Measurements from ENCODE around the gene CYB5RL.

The CYB5RL gene

GRCh38 chr1:54158071-54158470 is 41.8 kb downstream of the CYB5RL start:
- no peak for DNase-seq

GRCh38 chr1:54157401-54157800 is 42.4 kb downstream of the CYB5RL start:
- no peak for DNase-seq

GRCh38 chr1:54156986-54157385 is 42.8 kb downstream of the CYB5RL start:
- no peak for DNase-seq

- DNase-seq, result no peak
Measured at GRCh38 chr1:54156201-54156600, 43.6 kb downstream of the CYB5RL start.

GRCh38 chr1:54153535-54154439 is 46.0 kb downstream of the CYB5RL start:
- no peak for DNase-seq

GRCh38 chr1:54152696-54153095 is 47.1 kb downstream of the CYB5RL start, which contains the start of gene CDCP2:
TSS of gene CDCP2 (minus strand) at chr1:54153000. CDS start at chr1:54152922, 78 bp downstream.
- DNase-seq, result no peak

GRCh38 chr1:54151013-54151412 is 48.8 kb downstream of the CYB5RL start:
- DNase-seq, result no peak
